ENCODE data around the gene INHBA. TPM values are rescaled to one million over a fixed set of nuclear protein-coding genes. Genes with fewer than 3 reads are reported as not detected.

The INHBA gene
- total and polyA plus RNA-seq, 7 experiments from 2014 or later: 0.16 to 0.34 (median 0.29) TPM; not detected in 4

DNA sequence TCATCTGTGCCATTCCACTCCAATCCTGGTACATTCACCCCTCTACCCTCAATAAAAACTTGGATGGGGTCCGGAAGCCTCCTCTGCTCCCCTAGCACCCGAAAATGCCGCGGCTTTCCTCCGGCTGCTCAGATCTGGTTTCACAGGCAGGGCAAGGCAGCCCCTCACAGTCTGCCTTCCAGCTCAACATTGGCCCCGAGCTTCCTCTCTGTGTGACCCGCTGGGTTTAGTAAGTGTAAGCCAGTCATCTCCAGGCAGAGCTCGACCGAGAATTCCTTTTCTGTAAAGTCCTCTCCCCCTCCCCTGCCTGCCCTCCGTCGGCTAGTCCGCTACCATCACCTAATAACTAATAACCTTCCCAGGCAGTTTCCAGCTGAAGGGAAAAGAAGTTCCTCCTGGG is 3.4 kb downstream of the INHBA start:
- H3K4me1 Mint-ChIP-seq: peaks cover 0 to 16% (median 11%) of the 10 kb centered on the region in 7 donors

GRCh38 chr7:41698726-41699125 is 4.2 kb downstream of the INHBA start:
- H3K27me3 Mint-ChIP-seq: peaks cover 56 to 79% (median 72%) of the 10 kb centered on the region in 5 donors
- no peak overlapping the region for H3K27ac Mint-ChIP-seq
- peaks cover 0 to 3% (median 0%) of the 10 kb centered on the region in 11 donors for H3K9me3 Mint-ChIP-seq
- intact Hi-C loops (cut with micrococcal nuclease): no loop called here
- ChIA-PET CTCF (no interaction called here), POLR2A (no interaction called here)
- Histone ChIP-seq H3K27me3 (ENCODE audit: control insufficient read depth in 2 of 2, insufficient read depth in 2 of 2, low read length in 2 of 2) (no peaks in the 10 kb centered on the region), H3K4me3 (ENCODE audit: low read length) (no peak overlapping the region), H3K27ac (ENCODE audit: low read depth, low read length) (no peak overlapping the region), H3K36me3 (ENCODE audit: control insufficient read depth in 2 of 3, insufficient read depth in 3 of 3, low read length in 3 of 3) (no peaks in the 10 kb centered on the region), H3K9me3 (ENCODE audit: control insufficient read depth in 2 of 3, low read length in 3 of 3) (no peaks in the 10 kb centered on the region), H3K4me1 (ENCODE audit: control insufficient read depth in 2 of 2, insufficient read depth in 2 of 2, low read length in 2 of 2) (no peaks in the 10 kb centered on the region)
- no peaks in the 10 kb centered on the region for H3K36me3 Mint-ChIP-seq
- H3K4me3 Mint-ChIP-seq: no peak overlapping the region
- H3K4me1 Mint-ChIP-seq: peaks cover 0 to 12% (median 6%) of the 10 kb centered on the region in 7 donors
- ATAC-seq (no peak), DNase-seq (no peak)

More for the DNA sequence above, 3.4 kb downstream of the INHBA start:
- no peaks in the 10 kb centered on the region for H3K4me1 ChIP-seq (ENCODE audit: control insufficient read depth in 2 of 2, insufficient read depth in 2 of 2, low read length in 2 of 2)
- ATAC-seq (peak; percentile 32), DNase-seq (no peak)
- ChIA-PET POLR2A (no interaction called here), CTCF (no interaction called here)
- Mint-ChIP-seq H3K27ac (no peak overlapping the region), H3K27me3 (peaks cover 59 to 79% (median 77%) of the 10 kb centered on the region in 5 donors), H3K9me3 (peaks cover 0 to 3% (median 0%) of the 10 kb centered on the region in 11 donors), H3K36me3 (no peaks in the 10 kb centered on the region), H3K4me3 (peak overlapping the region in 1 of 10 donors; percentile 17)
- intact Hi-C loops (cut with micrococcal nuclease): no loop called here
- no peak overlapping the region for H3K27ac ChIP-seq (ENCODE audit: low read depth, low read length)
- no peaks in the 10 kb centered on the region for H3K36me3 ChIP-seq (ENCODE audit: control insufficient read depth in 2 of 3, insufficient read depth in 3 of 3, low read length in 3 of 3)
- no peaks in the 10 kb centered on the region for H3K9me3 ChIP-seq (ENCODE audit: control insufficient read depth in 2 of 3, low read length in 3 of 3)
- no peak overlapping the region for H3K4me3 ChIP-seq (ENCODE audit: low read length)
- H3K27me3 ChIP-seq (ENCODE audit: control insufficient read depth in 2 of 2, insufficient read depth in 2 of 2, low read length in 2 of 2): no peaks in the 10 kb centered on the region

DNA sequence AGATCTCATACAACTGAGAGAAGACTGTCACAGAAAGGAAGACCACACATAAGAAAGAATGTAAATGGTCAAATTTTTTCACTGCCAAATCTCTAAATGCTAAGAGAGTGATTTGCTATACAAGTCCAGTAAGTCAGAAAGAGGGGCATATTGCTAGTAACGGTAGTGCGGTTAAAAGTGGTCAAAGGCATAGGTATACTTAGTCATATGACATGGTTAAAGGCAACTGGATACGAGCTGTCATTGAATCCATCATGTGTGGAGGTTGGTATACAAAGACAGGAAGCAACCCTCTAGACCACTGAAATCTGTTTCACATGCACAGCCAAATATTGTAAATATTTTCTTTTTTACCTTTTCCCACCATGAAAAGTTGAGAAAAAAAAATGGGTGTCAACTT is 4.8 kb downstream of the INHBA start:
- Histone ChIP-seq H3K27me3 (ENCODE audit: control insufficient read depth in 2 of 2, insufficient read depth in 2 of 2, low read length in 2 of 2) (no peaks in the 10 kb centered on the region), H3K36me3 (ENCODE audit: control insufficient read depth in 2 of 3, insufficient read depth in 3 of 3, low read length in 3 of 3) (no peaks in the 10 kb centered on the region), H3K4me3 (ENCODE audit: low read length) (no peak overlapping the region), H3K27ac (ENCODE audit: low read depth, low read length) (no peak overlapping the region), H3K9me3 (ENCODE audit: control insufficient read depth in 2 of 3, low read length in 3 of 3) (no peaks in the 10 kb centered on the region), H3K4me1 (ENCODE audit: control insufficient read depth in 2 of 2, insufficient read depth in 2 of 2, low read length in 2 of 2) (no peaks in the 10 kb centered on the region)
- Mint-ChIP-seq H3K9me3 (peaks cover 0 to 3% (median 0%) of the 10 kb centered on the region in 11 donors), H3K36me3 (no peaks in the 10 kb centered on the region), H3K27ac (no peak overlapping the region), H3K4me3 (no peak overlapping the region), H3K4me1 (peaks cover 0 to 12% (median 6%) of the 10 kb centered on the region in 7 donors), H3K27me3 (peaks cover 53 to 80% (median 68%) of the 10 kb centered on the region in 5 donors)
- intact Hi-C loops (cut with micrococcal nuclease): no loop called here
- DNase-seq (no peak), ATAC-seq (no peak)
- ChIA-PET POLR2A (no interaction called here), CTCF (no interaction called here)

- no peak for ATAC-seq
- ChIA-PET POLR2A (no interaction called here), CTCF (interaction anchor here (1.7 kb wide), 1 partner anchor 1464 kb away, joined by 4 read pairs; no protein-coding TSS in a partner anchor)
- Mint-ChIP-seq H3K4me1 (peaks cover 0 to 9% (median 6%) of the 10 kb centered on the region in 7 donors), H3K27ac (no peak overlapping the region), H3K27me3 (peaks cover 50 to 72% (median 60%) of the 10 kb centered on the region in 5 donors), H3K36me3 (no peaks in the 10 kb centered on the region), H3K9me3 (peaks cover 0 to 3% (median 0%) of the 10 kb centered on the region in 11 donors), H3K4me3 (no peak overlapping the region)
- DNase-seq: peak in 1 of 9 donors; percentile 32
- H3K4me3 ChIP-seq (ENCODE audit: low read length): no peak overlapping the region
- no peaks in the 10 kb centered on the region for H3K4me1 ChIP-seq (ENCODE audit: control insufficient read depth in 2 of 2, insufficient read depth in 2 of 2, low read length in 2 of 2)
- no peaks in the 10 kb centered on the region for H3K9me3 ChIP-seq (ENCODE audit: control insufficient read depth in 2 of 3, low read length in 3 of 3)
- intact Hi-C loops (cut with micrococcal nuclease): loop anchor here in 1 of 2 donors (2.0 kb wide), 1 partner anchor 1464 kb away; no protein-coding TSS in a partner anchor
- H3K27me3 ChIP-seq (ENCODE audit: control insufficient read depth in 2 of 2, insufficient read depth in 2 of 2, low read length in 2 of 2): no peaks in the 10 kb centered on the region
- H3K36me3 ChIP-seq (ENCODE audit: control insufficient read depth in 2 of 3, insufficient read depth in 3 of 3, low read length in 3 of 3): no peaks in the 10 kb centered on the region
- no peak overlapping the region for H3K27ac ChIP-seq (ENCODE audit: low read depth, low read length)
Measured at GRCh38 chr7:41696323-41696916, 6.5 kb downstream of the INHBA start.

DNA sequence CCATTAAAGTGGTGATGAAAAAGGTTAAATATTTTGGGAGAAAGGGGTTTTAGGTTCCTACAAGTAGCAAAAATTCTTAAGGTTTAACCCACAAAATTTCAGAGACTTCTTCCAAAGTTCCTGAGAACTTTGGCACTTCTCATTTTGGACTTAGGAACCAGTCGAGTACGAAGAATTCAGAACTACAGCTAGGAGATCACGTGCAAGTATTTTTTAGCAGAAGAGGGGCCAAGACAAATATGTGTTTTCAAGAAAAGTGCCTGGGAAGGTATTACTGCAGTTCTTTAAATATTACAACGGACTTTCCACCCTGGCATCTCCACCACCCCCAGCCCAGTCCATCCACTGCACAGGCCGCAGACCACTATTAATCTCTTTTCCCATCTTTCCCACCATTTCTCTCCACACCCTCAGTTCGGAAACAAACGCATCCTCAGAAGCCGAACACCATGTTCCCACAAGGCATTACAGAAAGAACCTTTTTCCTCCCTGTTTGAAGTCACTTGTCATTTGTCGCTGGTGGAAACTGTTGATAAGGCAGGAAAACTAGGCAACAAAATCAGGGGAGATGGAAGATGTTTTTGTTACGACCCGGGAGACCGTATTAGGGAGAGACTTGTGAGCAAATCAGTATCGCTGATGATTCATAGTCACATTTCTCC is 7.1 kb downstream of the INHBA start:
- Mint-ChIP-seq H3K9me3 (peaks cover 0 to 6% (median 0%) of the 10 kb centered on the region in 11 donors), H3K27ac (no peak overlapping the region), H3K4me1 (peaks cover 0 to 8% (median 6%) of the 10 kb centered on the region in 7 donors), H3K4me3 (no peak overlapping the region), H3K36me3 (no peaks in the 10 kb centered on the region), H3K27me3 (peaks cover 43 to 66% (median 59%) of the 10 kb centered on the region in 5 donors)
- ChIA-PET POLR2A (no interaction called here), CTCF (interaction anchor here (1.7 kb wide), 1 partner anchor 1463 kb away, joined by 4 read pairs; no protein-coding TSS in a partner anchor)
- H3K9me3 ChIP-seq (ENCODE audit: control insufficient read depth in 2 of 3, low read length in 3 of 3): no peaks in the 10 kb centered on the region
- no peaks in the 10 kb centered on the region for H3K4me1 ChIP-seq (ENCODE audit: control insufficient read depth in 2 of 2, insufficient read depth in 2 of 2, low read length in 2 of 2)
- no peak overlapping the region for H3K27ac ChIP-seq (ENCODE audit: low read depth, low read length)
- no peak for DNase-seq
- no peak overlapping the region for H3K4me3 ChIP-seq (ENCODE audit: low read length)
- intact Hi-C loops (cut with micrococcal nuclease): loop anchor here in 1 of 2 donors (2.0 kb wide), 1 partner anchor 1463 kb away; no protein-coding TSS in a partner anchor
- no peaks in the 10 kb centered on the region for H3K36me3 ChIP-seq (ENCODE audit: control insufficient read depth in 2 of 3, insufficient read depth in 3 of 3, low read length in 3 of 3)
- no peak for ATAC-seq
- no peaks in the 10 kb centered on the region for H3K27me3 ChIP-seq (ENCODE audit: control insufficient read depth in 2 of 2, insufficient read depth in 2 of 2, low read length in 2 of 2)

DNA sequence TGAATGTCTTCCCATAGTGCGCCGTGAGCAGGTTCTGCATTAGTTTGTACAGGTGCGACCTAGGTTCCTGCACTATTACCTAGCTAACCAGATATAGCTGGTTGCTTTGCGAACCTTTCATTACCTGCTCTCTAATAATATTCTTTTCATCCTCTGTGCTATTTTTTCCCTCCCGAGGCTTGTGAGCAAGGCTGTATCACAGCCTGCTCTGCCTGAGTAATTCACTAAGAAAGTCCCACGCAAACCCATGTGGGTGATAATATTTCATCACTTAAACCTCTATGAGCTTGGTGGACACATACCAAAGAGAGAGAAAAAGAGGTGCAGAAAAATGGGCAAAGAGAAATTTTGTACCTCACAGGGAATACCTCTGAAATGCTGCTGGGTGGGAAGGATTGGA is 8.4 kb downstream of the INHBA start:
- Mint-ChIP-seq H3K27me3 (peaks cover 30 to 60% (median 49%) of the 10 kb centered on the region in 5 donors), H3K4me1 (peaks cover 0 to 5% (median 0%) of the 10 kb centered on the region in 7 donors), H3K36me3 (no peaks in the 10 kb centered on the region), H3K4me3 (no peak overlapping the region), H3K9me3 (peaks cover 0 to 6% (median 0%) of the 10 kb centered on the region in 11 donors), H3K27ac (no peak overlapping the region)
- ChIA-PET POLR2A (no interaction called here), CTCF (no interaction called here)
- intact Hi-C loops (cut with micrococcal nuclease): no loop called here
- DNase-seq (no peak), ATAC-seq (no peak)
- Histone ChIP-seq H3K27ac (ENCODE audit: low read depth, low read length) (no peak overlapping the region), H3K27me3 (ENCODE audit: control insufficient read depth in 2 of 2, insufficient read depth in 2 of 2, low read length in 2 of 2) (no peaks in the 10 kb centered on the region), H3K4me3 (ENCODE audit: low read length) (no peak overlapping the region), H3K4me1 (ENCODE audit: control insufficient read depth in 2 of 2, insufficient read depth in 2 of 2, low read length in 2 of 2) (no peaks in the 10 kb centered on the region), H3K9me3 (ENCODE audit: control insufficient read depth in 2 of 3, low read length in 3 of 3) (no peaks in the 10 kb centered on the region), H3K36me3 (ENCODE audit: control insufficient read depth in 2 of 3, insufficient read depth in 3 of 3, low read length in 3 of 3) (no peaks in the 10 kb centered on the region)

Data from naive thymus-derived CD4-positive, alpha-beta T cell (primary cell).